GM19455 (cell line): Measurements from ENCODE around the gene PDPN.
"Not testable (repeated sequence)": the region's sequence is repeated elsewhere in the genome, so short reads cannot be mapped to it uniquely, and the experiment has no call there.

Experiments used
- ATAC-seq: cut with Tn5 transposase; IDR thresholded peaks from one replicate; pipeline ENCODE4 v1.9.1; 2021; ENCODE audit not compliant: unreplicated experiment

The PDPN gene

GRCh38 chr1:13583595-13583965 is at the start of gene PDPN:
TSS of gene PDPN (plus strand) at chr1:13583832. CDS start at chr1:13584034, 202 bp downstream.
- no peak for ATAC-seq

- no peak for ATAC-seq
Observed at GRCh38 chr1:13535227-13535626, 48.4 kb upstream of the PDPN start.

GRCh38 chr1:13536571-13536970 is 47.1 kb upstream of the PDPN start:
- ATAC-seq = no peak

GRCh38 chr1:13538832-13539231 is 44.8 kb upstream of the PDPN start:
- ATAC-seq = no peak

- no peak for ATAC-seq
Observed at GRCh38 chr1:13539683-13540082, 43.9 kb upstream of the PDPN start.

- no peak for ATAC-seq
Observed at GRCh38 chr1:13540866-13541265, 42.8 kb upstream of the PDPN start.

GRCh38 chr1:13541435-13542215 is 42.0 kb upstream of the PDPN start:
- no peak for ATAC-seq

- ATAC-seq = no peak
Observed at GRCh38 chr1:13543451-13544220, 40.0 kb upstream of the PDPN start.

- ATAC-seq = no peak
Observed at GRCh38 chr1:13544221-13544556, 39.4 kb upstream of the PDPN start.

GRCh38 chr1:13546791-13547190 is 36.8 kb upstream of the PDPN start:
- no peak for ATAC-seq

GRCh38 chr1:13548281-13548680 is 35.4 kb upstream of the PDPN start:
- no peak for ATAC-seq

- no peak for ATAC-seq
Observed at GRCh38 chr1:13549021-13549420, 34.6 kb upstream of the PDPN start.

- ATAC-seq = no peak
Observed at GRCh38 chr1:13549521-13549920, 34.1 kb upstream of the PDPN start.

- no peak for ATAC-seq
Observed at GRCh38 chr1:13550663-13551062, 33.0 kb upstream of the PDPN start.

- ATAC-seq = no peak
Observed at GRCh38 chr1:13554798-13555197, 28.8 kb upstream of the PDPN start.

- no peak for ATAC-seq
Observed at GRCh38 chr1:13556224-13556764, 27.3 kb upstream of the PDPN start.

GRCh38 chr1:13560541-13560940 is 23.1 kb upstream of the PDPN start:
- no peak for ATAC-seq

- ATAC-seq = not testable (repeated sequence)
Observed at GRCh38 chr1:13562981-13563380, 20.7 kb upstream of the PDPN start.

- no peak for ATAC-seq
Observed at GRCh38 chr1:13564073-13564472, 19.6 kb upstream of the PDPN start.

GRCh38 chr1:13570435-13570834 is 13.2 kb upstream of the PDPN start:
- not testable (repeated sequence) for ATAC-seq

GRCh38 chr1:13570924-13571323 is 12.7 kb upstream of the PDPN start:
- no peak for ATAC-seq

GRCh38 chr1:13573586-13573985 is 10.0 kb upstream of the PDPN start:
- no peak for ATAC-seq
